Measurements from ENCODE around the gene GDF2.

Gene GDF2

DNA sequence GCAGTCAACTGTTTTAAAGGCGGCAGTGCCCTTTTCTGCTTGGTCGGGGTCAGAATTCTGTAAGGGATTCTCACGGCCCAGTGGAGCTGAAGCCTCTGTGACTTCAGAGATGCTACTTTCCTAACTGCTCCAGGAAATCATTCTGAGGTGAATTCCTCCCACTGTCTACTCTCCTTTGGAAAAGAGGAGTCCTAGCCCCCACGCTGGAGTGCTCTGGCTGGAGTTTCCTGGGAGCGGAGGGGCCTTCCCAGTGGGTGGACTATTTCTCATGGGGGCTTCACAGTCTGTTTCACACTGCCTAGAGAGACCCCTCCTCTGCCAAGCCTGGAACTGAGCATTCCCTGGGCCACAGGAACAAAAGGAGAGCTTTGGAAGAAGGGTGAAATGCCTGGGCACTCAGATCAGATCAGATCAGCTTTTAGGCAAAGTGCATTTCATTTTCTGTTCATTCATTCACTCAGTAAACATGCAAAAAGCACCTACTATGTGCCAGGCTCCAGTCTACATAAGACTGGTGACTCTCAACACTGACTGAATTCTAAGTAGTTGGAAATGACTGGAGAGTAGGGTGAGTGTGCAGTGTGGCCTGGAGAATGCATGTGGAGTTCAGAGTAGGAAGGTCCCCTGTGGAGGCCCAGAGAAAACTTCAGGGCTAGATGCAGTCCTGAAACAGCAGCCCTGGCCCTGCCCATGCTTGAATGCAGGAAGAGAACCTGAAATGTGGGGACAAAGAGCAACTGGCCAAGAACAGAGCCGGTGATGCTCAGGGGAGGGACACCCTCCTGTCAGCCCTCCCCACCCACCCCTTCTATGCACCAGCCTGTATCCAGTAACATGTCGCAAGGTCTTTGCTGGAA is 49.6 kb downstream of the GDF2 start:
- DNase-seq, result no peak

DNA sequence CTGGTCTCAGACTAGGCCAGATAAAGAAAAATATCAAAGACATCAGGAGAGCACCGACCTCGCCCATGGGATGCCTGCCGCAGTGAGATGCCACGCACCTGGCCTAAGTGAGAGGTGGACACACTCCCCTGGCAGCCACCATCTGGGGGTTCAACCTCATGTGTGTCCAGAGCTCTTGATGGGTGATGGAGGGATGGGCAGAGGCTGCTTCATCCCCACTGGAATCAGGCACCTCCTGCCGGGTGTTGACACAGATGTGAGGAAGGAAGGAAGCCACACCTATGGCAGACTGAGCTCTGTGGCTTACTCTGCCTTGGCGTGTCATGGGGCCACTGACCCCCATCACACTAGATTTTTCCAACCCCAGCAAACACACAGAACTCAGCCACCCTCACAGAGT is 50.5 kb downstream of the GDF2 start:
- no peak for DNase-seq

DNA sequence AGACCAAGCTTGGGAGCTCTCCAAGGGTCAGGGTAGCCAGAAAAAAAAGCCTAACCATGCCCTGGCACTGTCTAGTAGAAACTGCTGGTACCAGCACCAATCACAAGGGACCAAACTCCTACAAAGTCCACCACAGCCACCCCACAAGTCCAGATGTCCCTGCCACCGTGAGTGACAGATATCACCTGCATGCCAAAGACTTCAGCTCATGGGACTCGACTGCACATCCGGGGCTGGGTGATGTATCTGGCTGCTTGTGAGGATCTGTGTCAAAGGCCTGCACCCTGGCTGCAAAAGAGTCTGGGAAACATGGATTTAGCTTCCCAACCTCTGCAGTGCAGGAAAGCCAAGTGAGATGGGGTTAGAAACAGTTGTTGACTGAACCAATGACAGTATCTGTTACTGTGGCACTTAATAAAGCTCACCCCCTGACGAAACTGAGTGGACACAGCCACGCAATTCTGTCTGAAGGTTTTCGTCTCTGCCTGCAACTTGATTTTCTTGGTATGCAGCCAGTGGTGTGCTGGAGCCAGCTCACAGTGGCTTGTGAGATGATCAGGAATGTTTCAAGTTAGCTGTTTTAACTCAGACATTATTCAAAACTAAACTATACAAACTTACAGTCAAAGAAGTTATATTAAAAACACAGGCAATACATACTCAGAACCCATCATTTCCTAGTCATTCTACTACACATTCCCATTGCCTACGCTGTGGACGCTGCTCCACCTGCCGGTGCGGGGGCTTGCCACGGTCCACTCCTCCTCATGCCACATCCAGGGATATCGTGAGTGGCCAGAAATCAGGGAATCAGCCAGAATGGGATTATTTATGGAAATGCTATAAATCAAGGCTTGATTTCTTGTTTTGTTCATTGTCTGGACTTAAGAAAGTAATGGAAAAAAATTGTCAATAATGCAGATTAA is 52.6 kb downstream of the GDF2 start:
- DNase-seq, result no peak

GRCh38 chr10:47376522-47377220 is 54.4 kb downstream of the GDF2 start:
- DNase-seq, result no peak
